ENCODE results near the gene FAM78B.

The FAM78B gene

DNA sequence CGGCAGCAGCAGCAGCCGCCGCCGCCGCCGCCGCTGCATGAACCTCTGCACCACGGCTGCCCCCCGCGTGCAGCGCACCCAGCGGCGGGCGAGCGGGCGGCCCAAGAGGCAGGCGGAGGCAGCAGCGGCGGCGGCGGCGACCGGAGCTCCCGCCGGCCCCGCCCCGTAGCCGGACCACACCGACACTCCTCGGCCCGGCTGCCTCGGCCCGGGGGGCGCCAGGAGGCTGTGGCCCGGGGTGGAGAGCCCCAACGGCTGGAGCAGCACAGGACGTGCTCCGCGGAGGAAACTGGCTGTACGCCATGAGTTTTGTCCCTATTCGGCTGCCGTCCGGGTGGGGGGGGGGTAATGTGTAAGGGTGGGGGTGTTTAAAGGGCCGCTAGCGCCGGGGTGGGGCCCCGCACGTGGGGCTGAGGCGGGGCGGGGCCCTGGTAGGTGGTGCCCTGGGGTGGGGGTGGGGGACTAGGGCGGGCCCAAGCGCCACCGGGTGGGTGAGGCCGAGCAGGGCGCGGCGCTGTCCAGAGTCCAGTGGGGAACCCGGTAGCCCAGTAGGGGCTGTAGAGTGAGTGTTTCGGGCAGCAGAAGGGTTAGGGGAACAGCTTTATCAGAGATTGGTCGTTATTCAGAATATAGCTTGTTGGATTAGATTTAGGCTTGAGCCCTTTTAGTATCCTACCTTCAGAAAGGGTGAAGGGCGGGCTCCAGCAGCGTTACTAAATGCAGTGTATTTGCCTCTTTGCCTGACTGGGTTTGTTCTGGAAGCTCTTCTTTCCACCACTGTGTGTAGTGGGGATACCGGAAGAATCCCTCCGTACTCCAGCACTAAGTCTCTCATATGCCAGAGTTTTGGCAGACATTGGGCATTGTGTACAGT is at the start of gene FAM78B:
TSS of gene FAM78B (minus strand) at position 304 of the 874 bp plus-strand sequence. CDS start 753 bp downstream, outside the sequence.
- Histone ChIP-seq H3K27ac (ENCODE audit: low read depth, low read length) (no peak within 1 kb of the TSS), H3K4me1 (ENCODE audit: control insufficient read depth in 5 of 5, insufficient read depth in 5 of 5, low read length in 5 of 5) (peaks cover 0 to 25% (median 24%) of the 10 kb centered on the region in 5 donors), H3K9me3 (ENCODE audit: control insufficient read depth in 5 of 5, low read length in 5 of 5) (no peaks in the 10 kb centered on the region), H3K4me3 (ENCODE audit: low read depth in 1 of 5, low read length in 5 of 5) (peak within 1 kb of the TSS; percentile 74 to 89 (median 77)), H3K9ac (ENCODE audit: low read length in 5 of 5) (peak within 1 kb of the TSS in 4 of 5 donors; percentile 67 to 87 (median 73)), H3K27me3 (ENCODE audit: control insufficient read depth in 5 of 5, insufficient read depth in 4 of 5, low read length in 5 of 5) (no peaks in the 10 kb centered on the region), H3K36me3 (ENCODE audit: control insufficient read depth in 5 of 5, insufficient read depth in 5 of 5, low read length in 5 of 5) (no peaks in the 10 kb centered on the region)

- no peaks in the 10 kb centered on the region for H3K9me3 ChIP-seq (ENCODE audit: control insufficient read depth in 5 of 5, low read length in 5 of 5)
- no peak overlapping the region for H3K9ac ChIP-seq (ENCODE audit: low read length in 5 of 5)
- no peaks in the 10 kb centered on the region for H3K4me1 ChIP-seq (ENCODE audit: control insufficient read depth in 5 of 5, insufficient read depth in 5 of 5, low read length in 5 of 5)
- no peaks in the 10 kb centered on the region for H3K36me3 ChIP-seq (ENCODE audit: control insufficient read depth in 5 of 5, insufficient read depth in 5 of 5, low read length in 5 of 5)
- H3K27ac ChIP-seq (ENCODE audit: low read depth, low read length): no peak overlapping the region
- H3K4me3 ChIP-seq (ENCODE audit: low read depth in 1 of 5, low read length in 5 of 5): no peak overlapping the region
- H3K27me3 ChIP-seq (ENCODE audit: control insufficient read depth in 5 of 5, insufficient read depth in 4 of 5, low read length in 5 of 5): no peaks in the 10 kb centered on the region
These were observed 35.7 kb upstream of the FAM78B start for GRCh38 chr1:166202546-166202945.

- Histone ChIP-seq H3K4me3 (ENCODE audit: low read depth in 1 of 5, low read length in 5 of 5) (no peak overlapping the region), H3K4me1 (ENCODE audit: control insufficient read depth in 5 of 5, insufficient read depth in 5 of 5, low read length in 5 of 5) (no peaks in the 10 kb centered on the region), H3K9me3 (ENCODE audit: control insufficient read depth in 5 of 5, low read length in 5 of 5) (no peaks in the 10 kb centered on the region), H3K9ac (ENCODE audit: low read length in 5 of 5) (no peak overlapping the region), H3K27ac (ENCODE audit: low read depth, low read length) (no peak overlapping the region), H3K36me3 (ENCODE audit: control insufficient read depth in 5 of 5, insufficient read depth in 5 of 5, low read length in 5 of 5) (no peaks in the 10 kb centered on the region), H3K27me3 (ENCODE audit: control insufficient read depth in 5 of 5, insufficient read depth in 4 of 5, low read length in 5 of 5) (no peaks in the 10 kb centered on the region)
These were observed 33.9 kb upstream of the FAM78B start for GRCh38 chr1:166200743-166201142.

DNA sequence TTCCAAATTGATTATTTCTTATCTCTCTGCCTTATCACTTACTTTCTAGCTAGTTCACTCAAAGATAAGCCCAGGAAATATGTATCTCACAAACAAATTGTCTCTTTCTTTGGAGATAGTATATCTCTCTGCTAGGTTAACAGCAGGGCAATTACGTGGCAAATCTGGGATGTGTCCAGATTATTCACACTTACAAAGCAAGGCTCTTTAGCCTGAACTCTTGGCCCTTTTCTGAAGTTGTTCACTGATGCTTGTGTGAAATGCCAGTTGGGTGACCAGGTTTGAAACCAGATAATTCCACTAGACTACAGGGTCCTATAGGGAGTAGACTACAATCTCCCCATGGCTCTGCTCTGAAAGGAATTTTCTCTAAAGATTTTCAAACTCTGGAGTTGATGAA is 30.8 kb upstream of the FAM78B start:
- Histone ChIP-seq H3K4me1 (ENCODE audit: control insufficient read depth in 5 of 5, insufficient read depth in 5 of 5, low read length in 5 of 5) (no peaks in the 10 kb centered on the region), H3K27ac (ENCODE audit: low read depth, low read length) (no peak overlapping the region), H3K4me3 (ENCODE audit: low read depth in 1 of 5, low read length in 5 of 5) (no peak overlapping the region), H3K36me3 (ENCODE audit: control insufficient read depth in 5 of 5, insufficient read depth in 5 of 5, low read length in 5 of 5) (no peaks in the 10 kb centered on the region), H3K27me3 (ENCODE audit: control insufficient read depth in 5 of 5, insufficient read depth in 4 of 5, low read length in 5 of 5) (no peaks in the 10 kb centered on the region), H3K9ac (ENCODE audit: low read length in 5 of 5) (no peak overlapping the region), H3K9me3 (ENCODE audit: control insufficient read depth in 5 of 5, low read length in 5 of 5) (no peaks in the 10 kb centered on the region)

GRCh38 chr1:166197141-166197540 is 30.3 kb upstream of the FAM78B start:
- Histone ChIP-seq H3K9ac (ENCODE audit: low read length in 5 of 5) (no peak overlapping the region), H3K27me3 (ENCODE audit: control insufficient read depth in 5 of 5, insufficient read depth in 4 of 5, low read length in 5 of 5) (no peaks in the 10 kb centered on the region), H3K4me3 (ENCODE audit: low read depth in 1 of 5, low read length in 5 of 5) (no peak overlapping the region), H3K27ac (ENCODE audit: low read depth, low read length) (no peak overlapping the region), H3K36me3 (ENCODE audit: control insufficient read depth in 5 of 5, insufficient read depth in 5 of 5, low read length in 5 of 5) (no peaks in the 10 kb centered on the region), H3K4me1 (ENCODE audit: control insufficient read depth in 5 of 5, insufficient read depth in 5 of 5, low read length in 5 of 5) (no peaks in the 10 kb centered on the region), H3K9me3 (ENCODE audit: control insufficient read depth in 5 of 5, low read length in 5 of 5) (no peaks in the 10 kb centered on the region)

DNA sequence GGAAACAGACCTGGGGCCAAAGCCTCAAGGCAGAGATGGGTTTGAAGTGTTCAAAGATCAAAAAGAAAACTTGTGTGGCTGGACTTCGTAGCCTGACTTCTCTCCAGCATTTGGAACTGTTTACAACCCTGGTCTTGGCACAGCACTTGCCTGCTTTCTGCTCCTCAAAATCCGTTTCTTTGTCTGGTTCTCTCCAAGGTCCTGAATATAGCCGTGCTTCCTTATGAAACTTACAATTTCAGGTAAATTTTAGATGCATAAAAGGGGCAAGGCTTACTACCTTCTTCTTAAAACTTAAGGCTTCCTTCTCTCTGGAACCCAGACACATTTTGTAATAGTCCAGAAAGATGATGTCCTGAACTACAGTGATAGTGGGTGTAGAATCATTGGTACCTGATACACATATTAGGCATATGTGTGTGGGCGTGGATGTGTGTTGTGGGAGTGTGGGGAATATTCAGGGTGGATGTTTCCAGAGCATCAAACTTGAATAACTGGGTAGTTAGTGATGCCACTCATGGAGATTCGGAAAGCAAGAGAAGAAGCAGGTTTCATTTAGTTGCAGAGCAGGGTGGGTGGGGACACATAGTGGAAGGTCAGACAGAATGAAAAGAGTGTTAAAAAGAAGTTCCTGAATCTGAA is 26.4 kb upstream of the FAM78B start:
- no peaks in the 10 kb centered on the region for H3K4me1 ChIP-seq (ENCODE audit: control insufficient read depth in 5 of 5, insufficient read depth in 5 of 5, low read length in 5 of 5)
- H3K27ac ChIP-seq (ENCODE audit: low read depth, low read length): no peak overlapping the region
- H3K9ac ChIP-seq (ENCODE audit: low read length in 5 of 5): no peak overlapping the region
- no peaks in the 10 kb centered on the region for H3K36me3 ChIP-seq (ENCODE audit: control insufficient read depth in 5 of 5, insufficient read depth in 5 of 5, low read length in 5 of 5)
- H3K4me3 ChIP-seq (ENCODE audit: low read depth in 1 of 5, low read length in 5 of 5): no peak overlapping the region
- H3K9me3 ChIP-seq (ENCODE audit: control insufficient read depth in 5 of 5, low read length in 5 of 5): no peaks in the 10 kb centered on the region
- no peaks in the 10 kb centered on the region for H3K27me3 ChIP-seq (ENCODE audit: control insufficient read depth in 5 of 5, insufficient read depth in 4 of 5, low read length in 5 of 5)

DNA sequence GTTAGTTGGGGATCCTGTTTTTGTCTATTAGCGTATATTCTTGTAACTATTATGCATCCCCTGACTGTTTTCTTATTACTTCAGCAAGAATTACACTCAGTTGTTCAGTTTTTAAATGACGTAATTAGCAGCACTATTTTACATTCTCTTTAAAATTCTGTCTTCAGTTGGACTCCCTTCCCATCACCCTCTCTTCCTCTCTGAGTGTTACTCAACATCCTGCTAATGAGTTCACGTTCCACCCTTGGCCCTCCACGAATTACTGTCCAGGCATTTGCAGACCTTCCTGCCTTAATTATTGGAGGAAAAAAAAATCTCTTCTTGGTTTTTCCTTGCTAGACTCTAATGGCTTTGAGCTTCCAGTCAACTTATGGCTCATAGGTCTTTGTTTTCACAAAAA is 23.6 kb upstream of the FAM78B start:
- no peak overlapping the region for H3K4me3 ChIP-seq (ENCODE audit: low read depth in 1 of 5, low read length in 5 of 5)
- H3K9me3 ChIP-seq (ENCODE audit: control insufficient read depth in 5 of 5, low read length in 5 of 5): no peaks in the 10 kb centered on the region
- H3K36me3 ChIP-seq (ENCODE audit: control insufficient read depth in 5 of 5, insufficient read depth in 5 of 5, low read length in 5 of 5): no peaks in the 10 kb centered on the region
- no peak overlapping the region for H3K9ac ChIP-seq (ENCODE audit: low read length in 5 of 5)
- no peak overlapping the region for H3K27ac ChIP-seq (ENCODE audit: low read depth, low read length)
- no peaks in the 10 kb centered on the region for H3K4me1 ChIP-seq (ENCODE audit: control insufficient read depth in 5 of 5, insufficient read depth in 5 of 5, low read length in 5 of 5)
- no peaks in the 10 kb centered on the region for H3K27me3 ChIP-seq (ENCODE audit: control insufficient read depth in 5 of 5, insufficient read depth in 4 of 5, low read length in 5 of 5)

DNA sequence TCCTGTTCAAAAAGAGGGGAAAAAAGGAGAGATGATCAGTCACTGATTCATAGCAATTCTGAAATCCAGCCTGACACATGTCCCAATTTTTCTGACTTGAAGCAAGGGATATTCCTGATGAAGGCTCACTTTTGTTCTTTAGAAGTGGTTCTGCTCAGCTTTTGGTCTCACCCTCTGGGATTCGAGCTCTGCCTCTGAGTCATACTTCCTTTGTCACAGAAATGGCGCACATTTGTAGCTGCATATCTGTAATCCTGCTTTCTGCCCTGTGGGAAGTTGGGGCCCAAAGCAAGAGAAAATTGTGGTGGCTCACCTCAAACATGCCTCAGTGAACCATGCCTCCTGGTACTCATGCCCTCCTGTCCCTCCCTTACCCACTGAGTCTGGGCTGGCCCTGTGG is 22.3 kb upstream of the FAM78B start:
- no peaks in the 10 kb centered on the region for H3K36me3 ChIP-seq (ENCODE audit: control insufficient read depth in 5 of 5, insufficient read depth in 5 of 5, low read length in 5 of 5)

DNA sequence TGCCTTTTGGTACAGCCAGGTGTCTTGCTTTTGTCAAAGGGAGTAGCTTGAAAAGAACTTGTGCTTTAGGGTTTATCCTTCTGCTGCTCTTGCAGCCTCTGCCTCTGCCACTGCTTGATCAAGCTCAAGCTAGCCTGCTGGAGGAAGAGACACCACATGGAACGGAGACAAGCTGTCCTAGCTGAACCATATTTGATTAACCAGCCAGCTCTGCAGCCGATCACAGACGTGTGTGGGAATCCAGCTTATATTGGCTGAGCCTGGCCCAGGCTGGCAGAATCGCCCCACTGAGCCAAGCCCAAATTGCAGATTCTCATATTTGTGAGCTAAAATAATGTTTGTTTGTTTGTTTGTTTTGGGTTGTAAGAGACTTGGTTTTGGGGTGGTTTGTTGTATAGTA is 18.7 kb upstream of the FAM78B start:
- Histone ChIP-seq H3K27me3 (ENCODE audit: control insufficient read depth in 5 of 5, insufficient read depth in 4 of 5, low read length in 5 of 5) (peaks cover 0 to 3% (median 0%) of the 10 kb centered on the region in 5 donors), H3K4me3 (ENCODE audit: low read depth in 1 of 5, low read length in 5 of 5) (no peak overlapping the region), H3K27ac (ENCODE audit: low read depth, low read length) (no peak overlapping the region), H3K9me3 (ENCODE audit: control insufficient read depth in 5 of 5, low read length in 5 of 5) (no peaks in the 10 kb centered on the region), H3K9ac (ENCODE audit: low read length in 5 of 5) (no peak overlapping the region), H3K4me1 (ENCODE audit: control insufficient read depth in 5 of 5, insufficient read depth in 5 of 5, low read length in 5 of 5) (no peaks in the 10 kb centered on the region), H3K36me3 (ENCODE audit: control insufficient read depth in 5 of 5, insufficient read depth in 5 of 5, low read length in 5 of 5) (no peaks in the 10 kb centered on the region)

More for the DNA sequence above, 22.3 kb upstream of the FAM78B start:
- no peaks in the 10 kb centered on the region for H3K27me3 ChIP-seq (ENCODE audit: control insufficient read depth in 5 of 5, insufficient read depth in 4 of 5, low read length in 5 of 5)
- no peak overlapping the region for H3K27ac ChIP-seq (ENCODE audit: low read depth, low read length)
- H3K9me3 ChIP-seq (ENCODE audit: control insufficient read depth in 5 of 5, low read length in 5 of 5): no peaks in the 10 kb centered on the region
- no peaks in the 10 kb centered on the region for H3K4me1 ChIP-seq (ENCODE audit: control insufficient read depth in 5 of 5, insufficient read depth in 5 of 5, low read length in 5 of 5)
- no peak overlapping the region for H3K9ac ChIP-seq (ENCODE audit: low read length in 5 of 5)
- no peak overlapping the region for H3K4me3 ChIP-seq (ENCODE audit: low read depth in 1 of 5, low read length in 5 of 5)

- no peaks in the 10 kb centered on the region for H3K4me1 ChIP-seq (ENCODE audit: control insufficient read depth in 5 of 5, insufficient read depth in 5 of 5, low read length in 5 of 5)
- no peak overlapping the region for H3K27ac ChIP-seq (ENCODE audit: low read depth, low read length)
- peaks cover 0 to 3% (median 0%) of the 10 kb centered on the region in 5 donors for H3K27me3 ChIP-seq (ENCODE audit: control insufficient read depth in 5 of 5, insufficient read depth in 4 of 5, low read length in 5 of 5)
- H3K9me3 ChIP-seq (ENCODE audit: control insufficient read depth in 5 of 5, low read length in 5 of 5): no peaks in the 10 kb centered on the region
- no peak overlapping the region for H3K9ac ChIP-seq (ENCODE audit: low read length in 5 of 5)
- no peaks in the 10 kb centered on the region for H3K36me3 ChIP-seq (ENCODE audit: control insufficient read depth in 5 of 5, insufficient read depth in 5 of 5, low read length in 5 of 5)
- H3K4me3 ChIP-seq (ENCODE audit: low read depth in 1 of 5, low read length in 5 of 5): no peak overlapping the region
These were observed 18.1 kb upstream of the FAM78B start for GRCh38 chr1:166184897-166185296.
